HL-60 (cell line): ENCODE data around the gene KIF4B.

Experiments
- CTCF ChIP-seq: IDR thresholded peaks from one replicate; pipeline ENCODE4 v1.5.1; 2011; ENCODE audit warnings: low read length, control low read depth, inconsistent platforms; ENCODE audit not compliant: insufficient read depth
- POLR2AphosphoS5 ChIP-seq: IDR thresholded peaks from 2 replicates; pipeline ENCODE4 v1.6.1; 2012; ENCODE audit warnings: low read depth
- REST ChIP-seq: IDR thresholded peaks from 2 replicates; pipeline ENCODE4 v1.6.1; 2012; ENCODE audit warnings: low read depth; ENCODE audit not compliant: insufficient replicate concordance

GRCh38 chr5:155013526-155013925, at the start of gene KIF4B:
- no peak for TF ChIP-seq CTCF
- TF ChIP-seq POLR2AphosphoS5, result no peak
- no peak for TF ChIP-seq REST
